Ectodermal cell (in vitro differentiated cells): ENCODE measurements around the gene MSX2.

Experiments
- H3K27ac ChIP-seq: 2 replicates; pipeline ENCODE4 v1.7.0; 2013; ENCODE audit warnings: mild to moderate bottlenecking, low read depth, low read length; ENCODE audit not compliant: insufficient read depth, poor library complexity, severe bottlenecking
- H3K27me3 ChIP-seq: 2 replicates; pipeline ENCODE4 v1.7.0; 2013; ENCODE audit warnings: mild to moderate bottlenecking, low read length; ENCODE audit not compliant: insufficient read depth, control insufficient read depth, poor library complexity, severe bottlenecking
- H3K36me3 ChIP-seq: one replicate; pipeline ENCODE4 v1.7.0; 2013; ENCODE audit warnings: low read length; ENCODE audit not compliant: control insufficient read depth, insufficient read depth
- H3K4me1 ChIP-seq: one replicate; pipeline ENCODE4 v1.7.0; 2013; ENCODE audit warnings: low read length; ENCODE audit not compliant: control insufficient read depth, insufficient read depth
- H3K4me3 ChIP-seq: 2 replicates; pipeline ENCODE4 v1.7.0; 2013; ENCODE audit warnings: low read depth, low read length, control low read depth; ENCODE audit not compliant: insufficient read depth
- H3K9me3 ChIP-seq: 2 replicates; pipeline ENCODE4 v1.7.0; 2013; ENCODE audit warnings: mild to moderate bottlenecking, low read length, moderate library complexity; ENCODE audit not compliant: control insufficient read depth
- WGBS, 2 experiments: methylation state at CpG; one replicate each; pipeline ENCODE4 v1.1.7; 2013; ENCODE audit warnings: missing lambda C conversion rate in 2 of 2; 5-methylcytosine and 5-hydroxymethylcytosine counted together

Gene MSX2

DNA sequence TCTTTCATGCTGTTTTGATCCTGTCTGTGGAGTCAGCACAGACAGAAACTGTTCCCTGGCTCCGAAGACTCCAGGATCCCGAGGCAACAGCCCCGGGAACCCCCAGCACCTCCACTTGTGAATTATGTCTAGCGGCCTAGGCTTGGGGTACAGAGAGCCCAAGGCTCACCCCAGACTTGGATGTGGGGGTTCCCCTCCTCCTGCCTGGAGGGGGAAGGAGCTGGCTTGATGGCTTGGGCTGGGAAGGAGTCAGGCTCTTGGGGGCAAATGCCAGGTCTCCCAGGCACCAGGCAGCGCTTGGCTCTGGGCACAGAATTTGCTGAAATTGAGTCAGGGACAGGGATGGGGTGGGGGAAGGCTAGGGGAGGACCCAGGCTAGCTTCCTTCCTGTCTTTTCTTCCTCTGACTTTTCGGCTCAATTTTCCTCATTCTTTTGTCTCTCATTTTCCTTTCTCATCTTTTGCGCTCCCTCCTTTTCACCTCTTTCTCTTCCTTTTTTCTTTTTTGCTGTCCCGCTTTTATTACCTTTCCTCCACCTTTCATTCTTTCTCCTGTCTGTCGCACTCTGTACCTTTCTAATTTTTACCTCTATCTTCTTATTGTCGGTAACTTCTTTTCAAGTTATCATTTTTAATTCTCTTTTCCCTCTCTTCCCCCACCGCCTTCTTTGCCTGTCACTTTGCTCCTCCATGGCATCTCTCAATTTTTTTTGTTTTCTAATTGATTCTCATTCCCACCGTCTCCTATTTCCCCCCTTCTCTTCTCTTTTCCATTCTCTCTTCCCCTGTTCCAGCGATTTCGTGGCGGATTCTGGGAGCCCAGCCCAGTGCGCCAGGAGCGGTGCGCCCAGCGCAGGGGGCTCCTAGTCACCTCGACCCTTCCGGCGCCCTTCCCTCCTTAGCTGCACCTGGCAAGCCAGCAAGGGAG, 10.5 kb downstream of the MSX2 start:
- peak overlapping the region; percentile 75 for H3K27ac ChIP-seq
- peak overlapping the region; percentile 38 for H3K4me3 ChIP-seq
- H3K4me1 ChIP-seq: peaks cover 63% of the 10 kb centered on the region
- peaks cover 4% of the 10 kb centered on the region for H3K36me3 ChIP-seq
- 2% methylated on average over 22 of the region's 22 CpGs for WGBS, 2 experiments
- H3K27me3 ChIP-seq: peaks cover 78% of the 10 kb centered on the region
- no peaks in the 10 kb centered on the region for H3K9me3 ChIP-seq

DNA sequence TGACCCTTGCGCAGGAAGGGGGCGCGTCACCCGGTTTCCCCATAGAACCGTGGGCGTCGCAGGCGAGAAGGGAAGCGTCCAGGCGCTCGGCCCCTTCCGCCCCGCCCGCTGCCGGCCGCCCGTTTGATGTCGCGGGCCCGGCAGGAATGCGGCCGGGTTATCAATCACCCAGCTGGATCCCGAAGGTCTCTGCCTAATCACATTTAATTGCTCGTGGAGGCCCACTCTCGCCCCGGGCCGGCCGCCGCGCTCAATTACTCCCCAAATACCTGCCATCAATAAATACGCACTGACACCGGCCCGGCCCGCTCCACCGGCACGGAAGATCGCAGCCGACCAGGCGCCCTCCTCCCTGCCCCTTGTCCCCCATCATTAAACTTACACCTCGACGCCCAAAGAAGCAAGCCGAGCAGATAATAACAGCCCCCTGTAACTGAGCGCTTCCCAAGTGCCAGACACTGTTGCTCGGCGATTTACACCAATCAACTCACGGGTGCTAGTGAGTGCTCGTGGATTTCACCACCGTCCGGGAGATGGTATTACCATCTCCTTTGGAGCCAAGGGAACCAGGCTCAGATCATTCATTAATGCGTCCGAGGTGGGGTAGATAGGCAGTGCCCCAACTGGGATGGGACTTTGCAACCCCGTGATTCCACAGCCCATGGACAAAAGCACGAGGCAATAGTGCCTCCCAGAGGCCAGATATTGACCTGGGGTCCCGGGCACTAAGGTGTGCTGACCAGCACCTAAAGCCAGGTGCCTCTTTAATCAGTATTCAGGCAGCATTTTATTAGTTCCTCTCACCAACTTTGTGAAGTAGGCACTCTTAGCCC, 11.3 kb downstream of the MSX2 start:
- Histone ChIP-seq H3K9me3 (no peaks in the 10 kb centered on the region), H3K4me1 (peaks cover 57% of the 10 kb centered on the region), H3K36me3 (no peaks in the 10 kb centered on the region), H3K4me3 (peak overlapping the region; percentile 38), H3K27ac (peak overlapping the region; percentile 38), H3K27me3 (peaks cover 69% of the 10 kb centered on the region)
- whole genome bisulfite sequencing, 2 experiments: 0 to 1% methylated on average over 54 of the region's 54 CpGs

DNA sequence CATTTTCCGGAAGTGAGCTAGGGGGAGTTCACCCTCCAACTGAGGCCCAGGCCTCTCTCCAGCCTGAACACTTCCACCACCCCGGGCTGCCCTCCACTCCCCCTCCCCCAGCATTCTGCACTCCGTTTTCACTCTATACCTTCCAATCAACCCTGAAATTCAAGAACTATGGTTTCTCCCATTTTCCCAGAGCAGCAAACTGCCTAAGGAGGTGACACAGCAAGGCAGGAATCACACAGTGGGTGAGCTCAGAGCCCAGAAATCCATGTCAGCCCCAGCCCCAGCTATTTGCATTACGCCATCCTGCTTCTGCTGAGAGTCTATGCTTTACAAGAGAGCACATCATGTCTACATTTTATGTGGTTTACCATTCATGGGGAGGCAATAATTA, 11.9 kb downstream of the MSX2 start:
- WGBS, 2 experiments: 19 to 21% methylated on average over 4 of the region's 4 CpGs
- no peaks in the 10 kb centered on the region for H3K36me3 ChIP-seq
- no peak overlapping the region for H3K27ac ChIP-seq
- no peaks in the 10 kb centered on the region for H3K9me3 ChIP-seq
- H3K4me3 ChIP-seq: no peak overlapping the region
- peaks cover 51% of the 10 kb centered on the region for H3K4me1 ChIP-seq
- H3K27me3 ChIP-seq: peaks cover 63% of the 10 kb centered on the region

DNA sequence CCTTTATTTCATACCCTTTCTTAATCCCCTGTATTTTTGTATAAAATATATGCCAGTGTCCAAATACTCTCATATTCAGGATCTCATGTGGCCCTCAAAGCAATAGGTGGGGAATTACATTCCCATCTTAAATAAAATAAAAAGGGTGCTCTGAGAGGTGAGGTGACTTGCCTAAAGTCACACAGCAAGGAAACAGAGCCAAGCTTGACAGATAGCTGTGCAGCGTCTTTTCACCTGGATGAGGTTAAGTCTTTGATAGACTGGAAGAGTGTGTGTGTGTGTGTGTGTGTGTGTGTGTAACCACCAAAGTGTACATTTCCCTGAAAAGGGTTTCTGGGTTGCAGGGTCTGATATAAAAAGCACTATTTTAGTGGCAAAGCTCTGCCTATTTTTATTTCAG, 12.4 kb downstream of the MSX2 start:
- Histone ChIP-seq H3K27ac (no peak overlapping the region), H3K9me3 (no peaks in the 10 kb centered on the region), H3K4me1 (peaks cover 46% of the 10 kb centered on the region), H3K36me3 (no peaks in the 10 kb centered on the region), H3K27me3 (peaks cover 59% of the 10 kb centered on the region), H3K4me3 (no peak overlapping the region)
- WGBS, 2 experiments: 75 to 78% methylated on average over 1 of the region's 1 CpG

DNA sequence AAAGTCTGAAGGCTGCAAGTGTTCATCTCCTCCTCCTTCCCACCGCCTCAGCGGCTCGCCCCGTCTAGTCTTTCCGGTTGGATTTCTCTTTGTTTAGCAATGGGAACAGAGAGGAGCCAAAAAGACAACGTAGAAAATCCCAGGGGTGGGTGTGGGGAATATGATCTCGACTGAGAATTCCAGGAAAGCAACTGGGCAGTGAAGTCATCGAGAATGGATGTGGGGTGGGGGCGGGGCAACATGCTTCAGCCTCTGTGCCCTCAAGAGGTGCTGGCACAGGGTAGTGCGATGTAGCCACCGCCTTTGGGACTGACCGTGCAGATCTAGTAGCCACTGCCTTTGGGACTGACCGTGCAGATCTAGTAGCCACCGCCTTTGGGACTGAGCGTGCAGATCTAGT, 12.9 kb downstream of the MSX2 start:
- 58 to 68% methylated on average over 15 of the region's 15 CpGs for WGBS, 2 experiments
- no peak overlapping the region for H3K27ac ChIP-seq
- H3K9me3 ChIP-seq: no peaks in the 10 kb centered on the region
- no peaks in the 10 kb centered on the region for H3K36me3 ChIP-seq
- peaks cover 53% of the 10 kb centered on the region for H3K27me3 ChIP-seq
- no peak overlapping the region for H3K4me3 ChIP-seq
- peaks cover 41% of the 10 kb centered on the region for H3K4me1 ChIP-seq

DNA sequence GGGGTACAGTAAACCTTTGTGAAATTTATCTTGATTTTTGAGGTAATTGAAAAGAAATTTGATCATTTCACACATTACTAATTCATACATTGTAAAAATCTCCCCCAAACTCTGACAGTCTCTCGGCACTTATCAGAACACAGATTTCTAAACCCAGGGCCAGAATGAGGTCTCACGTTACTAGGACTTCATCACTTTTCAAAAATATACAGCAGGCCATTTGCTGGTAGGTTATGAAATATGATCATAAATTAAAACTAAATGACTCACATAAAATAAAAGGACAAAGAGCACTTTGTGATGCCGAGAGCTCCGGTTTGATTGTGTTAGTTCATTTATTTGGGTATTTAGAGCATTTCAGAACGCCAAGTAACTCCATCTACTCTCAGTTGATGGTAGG, 17.0 kb downstream of the MSX2 start:
- H3K4me3 ChIP-seq: no peak overlapping the region
- no peaks in the 10 kb centered on the region for H3K36me3 ChIP-seq
- H3K4me1 ChIP-seq: peaks cover 15% of the 10 kb centered on the region
- H3K27me3 ChIP-seq: peaks cover 18% of the 10 kb centered on the region
- 95 to 97% methylated on average over 4 to 5 of the region's 5 CpGs for WGBS, 2 experiments
- H3K9me3 ChIP-seq: no peaks in the 10 kb centered on the region
- H3K27ac ChIP-seq: no peak overlapping the region

DNA sequence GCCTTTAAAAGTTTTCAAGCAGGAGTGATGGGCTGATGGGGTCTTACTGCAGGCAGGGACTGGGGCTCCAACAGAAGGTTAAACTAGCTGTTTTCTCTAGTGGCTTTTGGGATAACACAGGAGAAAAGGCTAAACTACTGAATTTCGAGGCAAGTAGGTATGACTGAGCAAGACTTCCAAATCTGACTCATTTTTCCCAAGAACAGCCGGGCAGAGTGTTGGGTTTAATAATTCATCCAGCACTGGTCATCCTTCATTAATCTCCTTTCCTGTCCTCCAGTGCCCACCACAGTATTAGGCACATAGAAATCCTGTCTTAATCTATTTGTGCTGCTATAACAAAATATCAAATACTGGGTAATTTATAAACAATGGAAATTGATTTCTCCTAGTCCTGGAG, 20.5 kb downstream of the MSX2 start:
- 87 to 93% methylated on average over 2 of the region's 2 CpGs for WGBS, 2 experiments
- peaks cover 19% of the 10 kb centered on the region for H3K27me3 ChIP-seq
- no peak overlapping the region for H3K4me3 ChIP-seq

DNA sequence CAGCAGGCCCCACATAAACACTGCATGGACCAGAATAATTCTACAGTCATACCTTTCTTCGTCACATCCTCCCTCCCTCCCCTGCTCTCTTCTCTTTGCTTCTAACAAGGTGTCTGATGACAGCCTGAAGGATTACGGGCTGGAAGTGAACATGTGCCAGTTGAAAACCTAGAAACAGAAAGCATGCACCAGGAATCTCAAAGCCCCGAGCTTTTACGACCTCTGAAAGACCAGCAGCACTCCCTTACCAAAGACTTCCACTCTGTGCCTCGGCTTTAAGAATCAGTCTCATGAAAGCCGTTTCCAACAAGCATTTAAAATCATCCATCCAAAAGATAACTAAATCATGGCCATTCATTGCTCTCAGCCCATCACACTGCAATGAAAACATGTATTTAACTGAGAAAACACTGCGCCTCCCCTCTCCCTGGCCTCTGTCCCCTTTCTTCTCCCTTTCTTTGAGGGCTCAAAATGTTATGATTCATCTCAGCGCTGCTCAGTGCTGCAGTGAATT, 21.3 kb downstream of the MSX2 start:
- H3K27ac ChIP-seq: no peak overlapping the region
- WGBS, 2 experiments: 75 to 79% methylated on average over 8 of the region's 8 CpGs

More for the DNA sequence above, 20.5 kb downstream of the MSX2 start:
- Histone ChIP-seq H3K4me1 (peaks cover 8% of the 10 kb centered on the region), H3K9me3 (no peaks in the 10 kb centered on the region), H3K36me3 (no peaks in the 10 kb centered on the region), H3K27ac (no peak overlapping the region)

DNA sequence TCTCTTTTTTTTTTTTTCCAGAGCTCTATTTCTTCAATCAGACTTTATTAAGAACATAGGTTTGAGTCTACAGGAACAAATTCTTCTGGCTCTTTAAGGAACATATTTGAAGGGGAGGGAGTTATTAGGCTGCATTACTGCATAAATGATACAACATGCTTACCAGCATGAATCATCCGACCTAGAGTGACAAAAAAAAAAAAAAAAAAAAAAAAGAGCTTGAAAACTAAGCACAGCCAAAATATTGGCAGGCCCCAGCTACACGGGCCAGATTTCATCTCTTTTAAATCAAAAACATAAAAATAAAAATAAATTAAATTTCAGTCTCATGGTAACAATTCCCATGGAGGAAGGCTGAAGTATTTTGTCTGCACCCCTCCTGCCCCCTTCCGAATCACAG, 26.3 kb downstream of the MSX2 start:
- Histone ChIP-seq H3K4me1 (peaks cover 5% of the 10 kb centered on the region), H3K27ac (no peak overlapping the region), H3K9me3 (no peaks in the 10 kb centered on the region), H3K36me3 (no peaks in the 10 kb centered on the region), H3K27me3 (peaks cover 45% of the 10 kb centered on the region), H3K4me3 (peak overlapping the region; percentile 56)
- WGBS, 2 experiments: 0 to 11% methylated on average over 1 to 3 of the region's 3 CpGs

More for the DNA sequence above, 21.3 kb downstream of the MSX2 start:
- Histone ChIP-seq H3K9me3 (no peaks in the 10 kb centered on the region), H3K36me3 (no peaks in the 10 kb centered on the region), H3K4me3 (no peak overlapping the region), H3K27me3 (peaks cover 27% of the 10 kb centered on the region), H3K4me1 (peaks cover 8% of the 10 kb centered on the region)
